Measurements from ENCODE around the gene TULP4.

GRCh38 chr6:158496700-158497099 lies 184.4 kb downstream of the TULP4 start:
- TF ChIP-seq POLR2AphosphoS5 (IDR thresholded peaks at IDR 0.05; ENCODE audit: borderline replicate concordance, low read depth, low read length) = no peak
- no peak for TF ChIP-seq EZH2 (IDR thresholded peaks at IDR 0.05)

Measured in SK-N-MC (cell line).